Aorta (tissue), 5 donors: ENCODE data around the gene MSI2. TPM values are rescaled to one million over a fixed set of nuclear protein-coding genes. Genes with fewer than 3 reads are reported as not detected.
A peak's percentile ranks its signal among the peaks of the same experiment; 100 is the strongest.

Experiments
- ATAC-seq: fragments of 200-7000 bp; cut with Tn5 transposase; one replicate; pipeline ENCODE4 v1.9.1; 2022; ENCODE audit warnings: moderate library complexity; ENCODE audit not compliant: low FRiP score
- DNase-seq, 2 donors: peaks; one replicate each; pipeline ENCODE4 v3.0.0-alpha.2; 2020
- H3K27ac ChIP-seq, 2 donors: one replicate each; pipeline ENCODE4 v1.5.1; 2013; ENCODE audit warnings: low read length in 2 of 2, mild to moderate bottlenecking in 2 of 2, moderate library complexity in 2 of 2, control low read depth in 1 of 2, inconsistent platforms in 1 of 2, low read depth in 1 of 2
- H3K27me3 ChIP-seq, 2 donors: one replicate each; pipeline ENCODE4 v1.6.1; 2013; ENCODE audit warnings: control low read depth in 1 of 2, low read length in 1 of 2, mild to moderate bottlenecking in 1 of 2, moderate library complexity in 1 of 2; ENCODE audit not compliant: insufficient read depth in 2 of 2, control insufficient read depth in 1 of 2
- H3K36me3 ChIP-seq, 2 donors: one replicate each; pipeline ENCODE4 v1.6.1; 2013; ENCODE audit warnings: control low read depth in 1 of 2, low read length in 1 of 2, mild to moderate bottlenecking in 1 of 2; ENCODE audit not compliant: insufficient read depth in 2 of 2, control insufficient read depth in 1 of 2
- H3K4me1 ChIP-seq, 2 donors: one replicate each; pipeline ENCODE4 v1.6.1; 2013; ENCODE audit warnings: low read length in 2 of 2, control low read depth in 1 of 2, mild to moderate bottlenecking in 1 of 2, moderate library complexity in 1 of 2; ENCODE audit not compliant: insufficient read depth in 2 of 2, control insufficient read depth in 1 of 2
- H3K4me3 ChIP-seq, 2 donors: one replicate each; pipeline ENCODE4 v1.5.1; 2013; ENCODE audit warnings: low read length in 2 of 2, control low read depth in 1 of 2, mild to moderate bottlenecking in 1 of 2
- H3K9me3 ChIP-seq: one replicate; pipeline ENCODE4 v1.6.1; 2013; ENCODE audit warnings: mild to moderate bottlenecking, low read length; ENCODE audit not compliant: control insufficient read depth
- WGBS, 2 donors: extraction: QIAGEN DNeasy Blood & Tissue Kit; methylation state at CpG; one replicate each; pipeline ENCODE4 v1.1.7; 2013; 5-methylcytosine and 5-hydroxymethylcytosine counted together
- intact Hi-C, 2 donors: fragments of 100-400 bp; cut with DNase I; formaldehyde crosslinking; loops; one replicate each; pipeline versions ENCODE4 v1.14.2 to v1.15.0; 2022
- polyA plus RNA-seq, 2 donors: library from polyadenylated mRNA; stranded (reverse); fragments of 200-250 nt; gene quantifications; one replicate each; pipeline ENCODE4 v1.2.3, GENCODE V29; 2013
- total RNA-seq, 2 donors: library from RNA; stranded (reverse); fragmentation: NEBNext Ultra II Directional; extraction: Animal tissue kit (Norgen Biotek cat#: 25700); gene quantifications; one replicate each; pipeline ENCODE4 v1.2.1, GENCODE V29; 2021
- donor health status: healthy with polysubstance abuse.
- donor health status: Bipolar disorder and iron deficiency.
- donor health status: DM: no; HTN: no; CAD: no.
- donor health status: DM: no; HTN: no; CAD: no.
- donor health status: DM: yes; HTN: yes; CAD: no.

The MSI2 gene
- total and polyA plus RNA-seq, 4 donors: 9.3 to 48.2 (median 29.1) TPM

- Histone ChIP-seq H3K27ac (no peak overlapping the region), H3K4me1 (peaks cover 8 to 16% of the 10 kb centered on the region in 2 donors), H3K27me3 (no peaks in the 10 kb centered on the region), H3K4me3 (no peak overlapping the region), H3K9me3 (no peaks in the 10 kb centered on the region), H3K36me3 (no peaks in the 10 kb centered on the region)
- intact Hi-C loops: no loop called here
- ATAC-seq: no peak
- DNase-seq: no peak
- 94 to 100% methylated on average over 4 of the region's 4 CpGs for WGBS, 2 donors
These were observed 229.2 kb downstream of the MSI2 start for GRCh38 chr17:57485566-57485865.

GRCh38 chr17:57485916-57486881 is 229.9 kb downstream of the MSI2 start:
- WGBS, 2 donors: 39 to 44% methylated on average over 13 of the region's 13 CpGs
- ATAC-seq: no peak
- H3K9me3 ChIP-seq: no peaks in the 10 kb centered on the region
- no peak for DNase-seq
- H3K36me3 ChIP-seq: no peaks in the 10 kb centered on the region
- no peak overlapping the region for H3K4me3 ChIP-seq
- peaks cover 6 to 13% of the 10 kb centered on the region in 2 donors for H3K4me1 ChIP-seq
- no peak overlapping the region for H3K27ac ChIP-seq
- no peaks in the 10 kb centered on the region for H3K27me3 ChIP-seq
- intact Hi-C loops: no loop called here

- H3K9me3 ChIP-seq: no peaks in the 10 kb centered on the region
- WGBS, 2 donors: 74 to 77% methylated on average over 4 of the region's 4 CpGs
- no peak for ATAC-seq
- no peaks in the 10 kb centered on the region for H3K36me3 ChIP-seq
- H3K4me3 ChIP-seq: no peak overlapping the region
- H3K27me3 ChIP-seq: no peaks in the 10 kb centered on the region
- H3K27ac ChIP-seq: no peak overlapping the region
- H3K4me1 ChIP-seq: peaks cover 6 to 13% of the 10 kb centered on the region in 2 donors
- peak in 1 of 2 donors; percentile 54 for DNase-seq
- intact Hi-C loops: no loop called here
These were observed 230.6 kb downstream of the MSI2 start for GRCh38 chr17:57486882-57487301.

GRCh38 chr17:57487573-57487972 is 231.2 kb downstream of the MSI2 start:
- peaks cover 6 to 7% of the 10 kb centered on the region in 2 donors for H3K4me1 ChIP-seq
- peak; percentile 37 for ATAC-seq
- WGBS, 2 donors: 31 to 38% methylated on average over 5 of the region's 5 CpGs

GRCh38 chr17:57488856-57489255 is 232.5 kb downstream of the MSI2 start:
- no peak for DNase-seq
- Histone ChIP-seq H3K9me3 (no peaks in the 10 kb centered on the region), H3K4me1 (peaks cover 5 to 6% of the 10 kb centered on the region in 2 donors), H3K27ac (no peak overlapping the region), H3K36me3 (no peaks in the 10 kb centered on the region), H3K4me3 (no peak overlapping the region), H3K27me3 (no peaks in the 10 kb centered on the region)
- intact Hi-C loops: no loop called here
- ATAC-seq: peak; percentile 56
- 67 to 77% methylated on average over 9 of the region's 9 CpGs for WGBS, 2 donors

More at GRCh38 chr17:57487573-57487972, 231.2 kb downstream of the MSI2 start:
- H3K27me3 ChIP-seq: no peaks in the 10 kb centered on the region
- no peaks in the 10 kb centered on the region for H3K9me3 ChIP-seq
- no peak overlapping the region for H3K4me3 ChIP-seq
- intact Hi-C loops: no loop called here
- no peak for DNase-seq
- H3K27ac ChIP-seq: no peak overlapping the region
- no peaks in the 10 kb centered on the region for H3K36me3 ChIP-seq

GRCh38 chr17:57489321-57489720 is 233.0 kb downstream of the MSI2 start:
- H3K4me3 ChIP-seq: no peak overlapping the region
- H3K4me1 ChIP-seq: peaks cover 4 to 5% of the 10 kb centered on the region in 2 donors
- H3K36me3 ChIP-seq: no peaks in the 10 kb centered on the region
- ATAC-seq: no peak
- no peaks in the 10 kb centered on the region for H3K9me3 ChIP-seq
- intact Hi-C loops: no loop called here
- DNase-seq: no peak
- 54 to 67% methylated on average over 4 of the region's 4 CpGs for WGBS, 2 donors
- H3K27me3 ChIP-seq: no peaks in the 10 kb centered on the region
- no peak overlapping the region for H3K27ac ChIP-seq

GRCh38 chr17:57490111-57490845 is 234.0 kb downstream of the MSI2 start:
- H3K4me3 ChIP-seq: no peak overlapping the region
- no peaks in the 10 kb centered on the region for H3K27me3 ChIP-seq
- WGBS, 2 donors: 26 to 30% methylated on average over 4 of the region's 4 CpGs
- intact Hi-C loops: no loop called here
- peaks cover 4 to 5% of the 10 kb centered on the region in 2 donors for H3K4me1 ChIP-seq
- H3K27ac ChIP-seq: no peak overlapping the region
- H3K36me3 ChIP-seq: no peaks in the 10 kb centered on the region
- H3K9me3 ChIP-seq: no peaks in the 10 kb centered on the region
- no peak for ATAC-seq
- DNase-seq: no peak

- no peaks in the 10 kb centered on the region for H3K9me3 ChIP-seq
- intact Hi-C loops: no loop called here
- H3K4me1 ChIP-seq: peaks cover 4 to 5% of the 10 kb centered on the region in 2 donors
- H3K36me3 ChIP-seq: no peaks in the 10 kb centered on the region
- 31 to 39% methylated on average over 12 of the region's 12 CpGs for WGBS, 2 donors
- no peak overlapping the region for H3K27ac ChIP-seq
- ATAC-seq (no peak), DNase-seq (no peak)
- no peak overlapping the region for H3K4me3 ChIP-seq
- no peaks in the 10 kb centered on the region for H3K27me3 ChIP-seq
These were observed 234.6 kb downstream of the MSI2 start for GRCh38 chr17:57490890-57491289.
